Measurements from ENCODE around the gene LMNA.

DNA sequence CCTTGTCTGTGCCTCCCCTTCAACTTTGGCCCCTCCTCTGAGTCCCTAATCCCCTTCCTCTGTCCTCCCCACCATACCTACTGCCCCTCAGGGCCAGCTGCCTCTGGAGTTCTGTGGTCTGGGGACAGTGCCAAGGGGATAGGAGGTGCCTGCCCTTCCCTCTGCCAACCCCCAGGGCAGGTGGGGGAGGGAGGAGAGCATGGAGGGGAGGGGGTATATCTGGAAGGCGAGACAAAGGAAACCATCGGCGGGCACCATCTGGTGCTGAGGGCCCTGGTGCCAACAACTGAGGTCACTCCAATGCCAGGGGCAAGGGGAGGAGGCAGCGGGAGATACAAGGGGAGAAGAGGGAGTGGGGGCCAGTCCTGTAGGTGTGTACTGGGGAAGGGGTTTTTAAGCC, 44.0 kb upstream of the LMNA start:
- TF ChIP-seq POLR2A (IDR thresholded peaks at IDR 0.05): no peak
- TF ChIP-seq, protein P1, sequence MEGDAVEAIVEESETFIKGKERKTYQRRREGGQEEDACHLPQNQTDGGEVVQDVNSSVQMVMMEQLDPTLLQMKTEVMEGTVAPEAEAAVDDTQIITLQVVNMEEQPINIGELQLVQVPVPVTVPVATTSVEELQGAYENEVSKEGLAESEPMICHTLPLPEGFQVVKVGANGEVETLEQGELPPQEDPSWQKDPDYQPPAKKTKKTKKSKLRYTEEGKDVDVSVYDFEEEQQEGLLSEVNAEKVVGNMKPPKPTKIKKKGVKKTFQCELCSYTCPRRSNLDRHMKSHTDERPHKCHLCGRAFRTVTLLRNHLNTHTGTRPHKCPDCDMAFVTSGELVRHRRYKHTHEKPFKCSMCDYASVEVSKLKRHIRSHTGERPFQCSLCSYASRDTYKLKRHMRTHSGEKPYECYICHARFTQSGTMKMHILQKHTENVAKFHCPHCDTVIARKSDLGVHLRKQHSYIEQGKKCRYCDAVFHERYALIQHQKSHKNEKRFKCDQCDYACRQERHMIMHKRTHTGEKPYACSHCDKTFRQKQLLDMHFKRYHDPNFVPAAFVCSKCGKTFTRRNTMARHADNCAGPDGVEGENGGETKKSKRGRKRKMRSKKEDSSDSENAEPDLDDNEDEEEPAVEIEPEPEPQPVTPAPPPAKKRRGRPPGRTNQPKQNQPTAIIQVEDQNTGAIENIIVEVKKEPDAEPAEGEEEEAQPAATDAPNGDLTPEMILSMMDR (IDR thresholded peaks at IDR 0.05): no peak
